GM13976 (cell line): Measurements from ENCODE around the gene DOLPP1.

Experiments
- DNase-seq: peaks from one replicate; pipeline ENCODE4 v3.0.0; 2012; ENCODE audit warnings: low spot score
- in situ Hi-C: fragments of 300-500 bp; cut with MboI; formaldehyde crosslinking; loops from one replicate; pipeline ENCODE4 v1.12.0; 2022; ENCODE audit warnings: low sequenced_read_pairs, mixed read lengths, inconsistent platforms; ENCODE audit not compliant: unreplicated experiment
- TF ChIP-seq, protein P1 (sequence below): IDR thresholded peaks from 2 replicates; pipeline ENCODE4 v1.5.1; 2012; ENCODE audit warnings: borderline replicate concordance, mild to moderate bottlenecking; ENCODE audit not compliant: insufficient read depth; ENCODE audit errors: extremely low read depth, missing control alignments, control extremely low read depth

The DOLPP1 gene

DNA sequence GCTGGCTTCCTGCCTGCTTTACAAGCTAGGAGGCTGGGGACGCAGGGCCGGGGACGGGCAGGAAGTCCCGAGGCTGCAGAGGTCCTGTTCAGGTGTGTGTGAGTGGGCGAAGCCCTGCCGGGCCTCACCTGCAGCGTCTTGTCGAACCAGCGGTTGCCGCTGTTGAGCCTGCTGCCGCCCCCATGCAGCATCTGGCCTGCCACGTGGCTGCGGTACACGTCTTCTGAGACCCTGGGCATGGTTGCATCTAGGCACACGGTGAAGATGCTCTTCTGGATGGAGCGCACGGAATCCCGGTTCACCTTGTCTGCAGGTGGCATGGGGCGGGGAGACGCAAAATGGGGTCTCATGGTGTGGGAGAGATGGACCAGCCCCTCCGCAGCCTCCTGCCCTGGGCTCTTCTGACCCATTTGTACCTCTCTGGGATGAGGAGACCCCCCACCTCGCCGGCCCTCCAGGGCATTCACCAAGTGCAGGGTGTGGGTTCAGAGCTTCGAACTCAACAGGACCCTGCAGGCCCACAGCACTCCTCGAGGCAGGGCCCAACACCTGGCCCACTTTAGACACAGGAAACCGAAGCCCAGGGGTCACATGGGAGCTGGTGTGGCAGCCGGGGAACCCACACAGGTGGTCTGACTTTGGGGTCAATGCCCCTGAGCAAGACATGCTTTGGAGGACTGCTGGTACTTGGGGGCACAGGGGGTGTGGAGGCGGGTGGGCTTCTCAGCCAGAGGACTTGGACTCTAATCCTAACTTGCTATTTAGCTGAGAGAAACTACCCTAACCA lies 19.7 kb downstream of the DOLPP1 start:
- in situ Hi-C loops, result no loop called here
- TF ChIP-seq, protein P1, sequence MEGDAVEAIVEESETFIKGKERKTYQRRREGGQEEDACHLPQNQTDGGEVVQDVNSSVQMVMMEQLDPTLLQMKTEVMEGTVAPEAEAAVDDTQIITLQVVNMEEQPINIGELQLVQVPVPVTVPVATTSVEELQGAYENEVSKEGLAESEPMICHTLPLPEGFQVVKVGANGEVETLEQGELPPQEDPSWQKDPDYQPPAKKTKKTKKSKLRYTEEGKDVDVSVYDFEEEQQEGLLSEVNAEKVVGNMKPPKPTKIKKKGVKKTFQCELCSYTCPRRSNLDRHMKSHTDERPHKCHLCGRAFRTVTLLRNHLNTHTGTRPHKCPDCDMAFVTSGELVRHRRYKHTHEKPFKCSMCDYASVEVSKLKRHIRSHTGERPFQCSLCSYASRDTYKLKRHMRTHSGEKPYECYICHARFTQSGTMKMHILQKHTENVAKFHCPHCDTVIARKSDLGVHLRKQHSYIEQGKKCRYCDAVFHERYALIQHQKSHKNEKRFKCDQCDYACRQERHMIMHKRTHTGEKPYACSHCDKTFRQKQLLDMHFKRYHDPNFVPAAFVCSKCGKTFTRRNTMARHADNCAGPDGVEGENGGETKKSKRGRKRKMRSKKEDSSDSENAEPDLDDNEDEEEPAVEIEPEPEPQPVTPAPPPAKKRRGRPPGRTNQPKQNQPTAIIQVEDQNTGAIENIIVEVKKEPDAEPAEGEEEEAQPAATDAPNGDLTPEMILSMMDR, result no peak
- DNase-seq, result no peak

DNA sequence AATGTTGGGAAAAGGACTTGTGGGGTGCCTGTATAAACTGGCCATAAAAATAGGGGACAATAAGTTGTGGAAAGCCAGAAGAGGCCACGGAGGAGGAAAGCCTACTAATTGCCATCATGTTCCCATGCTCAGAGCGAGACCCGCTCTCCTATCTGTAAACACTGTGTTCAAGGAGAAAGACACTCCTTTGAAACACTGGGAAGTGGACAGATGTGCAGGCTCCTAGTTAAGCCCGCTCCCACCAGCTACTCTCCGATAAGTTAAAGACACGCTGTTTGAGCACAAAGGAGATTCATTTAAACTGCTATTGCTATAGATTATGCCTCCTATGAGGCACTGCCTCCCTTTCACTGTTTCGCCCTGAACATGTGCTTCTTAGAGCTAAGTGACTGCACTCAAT lies 20.4 kb downstream of the DOLPP1 start:
- in situ Hi-C loops, result no loop called here
- DNase-seq, result no peak
- TF ChIP-seq, protein P1, result no peak

DNA sequence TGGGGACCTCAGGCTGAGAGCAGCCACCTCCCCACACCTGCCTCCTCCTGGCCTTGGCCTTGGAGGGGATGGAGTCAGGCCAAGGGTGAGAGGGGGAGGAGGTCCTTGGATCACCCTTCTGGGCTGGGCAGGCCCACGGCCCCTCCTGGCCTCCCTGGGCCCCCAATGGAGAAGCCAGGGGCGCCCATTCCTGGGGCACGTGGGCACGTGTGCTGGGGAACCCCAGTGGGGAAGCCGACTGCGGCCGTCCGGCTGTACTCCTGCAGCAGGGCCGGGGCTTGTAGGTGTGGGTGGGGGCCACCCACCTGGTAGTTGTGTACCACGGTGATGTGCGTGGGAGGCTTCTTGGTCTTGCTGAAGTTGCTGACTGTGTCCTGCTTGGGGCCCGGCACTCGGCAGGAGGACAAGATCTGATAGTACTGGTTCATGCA lies 21.2 kb downstream of the DOLPP1 start:
- TF ChIP-seq, protein P1, result no peak
- DNase-seq, result no peak
- in situ Hi-C loops, result no loop called here

DNA sequence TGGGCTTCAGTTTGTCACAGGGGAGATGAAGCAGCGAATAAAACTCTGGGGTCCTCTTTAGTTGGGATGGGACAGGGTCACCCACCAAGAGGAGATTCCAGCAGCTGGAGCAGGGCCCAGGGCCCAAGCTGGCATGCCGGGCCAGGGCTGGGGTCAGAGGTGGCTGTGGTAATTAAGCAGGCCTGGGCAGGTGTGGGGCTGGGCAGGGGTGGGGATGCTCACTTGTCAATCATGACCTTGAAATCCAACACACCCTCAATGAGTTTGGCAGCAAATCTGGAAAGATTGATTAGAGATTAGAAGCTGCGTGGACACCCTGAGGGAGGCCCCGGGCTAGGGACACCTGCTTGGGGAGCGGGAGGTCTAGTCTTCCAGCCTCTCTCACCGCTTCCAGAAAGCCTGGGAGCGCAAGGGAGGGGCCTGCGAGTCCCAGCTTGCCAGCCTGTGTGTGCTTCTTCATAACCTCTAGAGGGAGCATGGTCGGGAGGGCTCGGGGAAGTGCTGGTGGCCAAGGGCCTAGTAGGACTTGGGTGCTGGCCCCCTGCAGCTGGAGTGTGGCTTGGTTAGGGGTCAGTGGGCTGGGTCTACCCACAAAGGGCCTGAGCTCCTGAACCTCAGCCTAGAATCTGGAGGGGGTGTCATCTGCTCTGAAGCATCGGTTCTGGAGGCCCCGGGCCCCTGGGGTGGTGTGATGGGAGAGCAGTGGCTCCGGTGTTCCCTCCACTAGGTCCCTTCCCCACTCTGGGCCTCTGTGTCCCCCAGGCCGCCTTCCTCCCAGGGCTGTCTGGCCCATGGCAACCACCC lies 22.1 kb downstream of the DOLPP1 start:
- peak; percentile 74 for DNase-seq
- TF ChIP-seq, protein P1, result peak; percentile 31
- in situ Hi-C loops, result no loop called here

DNA sequence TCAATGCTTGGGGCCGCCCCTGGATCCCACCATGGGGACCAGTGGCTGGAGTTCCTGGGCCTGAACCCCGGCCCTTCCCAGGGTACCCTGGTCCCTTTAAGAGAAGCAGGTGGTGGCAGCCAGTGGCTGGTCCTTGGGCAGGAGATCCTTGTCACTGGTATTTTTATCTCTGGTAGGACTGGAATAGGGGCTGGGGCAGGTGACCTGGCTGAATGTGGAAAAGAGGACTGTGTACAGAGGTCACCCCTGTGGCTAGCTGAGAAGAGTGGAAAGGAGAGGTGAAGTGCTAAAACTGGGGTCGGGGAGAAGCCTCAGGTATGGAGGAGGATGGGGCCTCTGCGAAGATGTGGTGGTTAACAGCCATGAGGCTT lies 22.7 kb downstream of the DOLPP1 start:
- TF ChIP-seq, protein P1, result no peak
- no peak for DNase-seq

DNA sequence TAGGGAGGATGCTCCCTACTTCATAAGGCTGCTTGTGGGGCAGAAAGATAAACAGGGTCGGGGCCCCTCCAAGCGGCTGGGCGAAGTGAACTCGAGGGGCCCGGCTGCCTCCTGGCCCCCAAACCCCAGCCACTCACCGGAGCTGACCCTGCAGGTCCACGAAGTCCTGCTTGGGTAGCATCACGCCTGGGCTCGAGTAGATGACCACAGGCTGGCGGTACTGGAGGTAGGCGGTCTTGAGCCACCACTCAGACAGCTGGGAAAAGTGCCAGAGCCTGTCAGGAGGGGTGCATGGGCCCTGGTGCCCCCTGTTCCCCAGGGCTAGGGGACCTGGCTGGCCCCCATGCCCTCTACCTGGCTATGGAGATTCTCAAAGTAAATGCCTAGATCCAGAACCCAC lies 23.1 kb downstream of the DOLPP1 start:
- TF ChIP-seq, protein P1, result no peak
- no peak for DNase-seq
- in situ Hi-C loops, result no loop called here

More for the DNA sequence above, 22.7 kb downstream of the DOLPP1 start:
- in situ Hi-C loops, result no loop called here
